GM21526 (cell line): ENCODE data around the gene CDH4.

Experiments used
- ATAC-seq: cut with Tn5 transposase; IDR thresholded peaks from one replicate; pipeline ENCODE4 v1.9.1; 2021; ENCODE audit warnings: moderate library complexity; ENCODE audit not compliant: unreplicated experiment, low FRiP score

The CDH4 gene

GRCh38 chr20:61251529-61252393 is at the start of gene CDH4:
Gene CDH4, plus strand, starts transcription at chr20:61252261.
- no peak for ATAC-seq

- ATAC-seq: no peak
These were observed 48.7 kb upstream of the CDH4 start for GRCh38 chr20:61203320-61203719.

GRCh38 chr20:61204206-61204605 is 47.9 kb upstream of the CDH4 start:
- no peak for ATAC-seq

- no peak for ATAC-seq
These were observed 46.3 kb upstream of the CDH4 start for GRCh38 chr20:61205769-61206168.

- ATAC-seq: no peak
These were observed 41.2 kb upstream of the CDH4 start for GRCh38 chr20:61210862-61211261.

- ATAC-seq: no peak
These were observed 34.2 kb upstream of the CDH4 start for GRCh38 chr20:61217848-61218247.

- ATAC-seq: no peak
These were observed 33.0 kb upstream of the CDH4 start for GRCh38 chr20:61219021-61219431.

- ATAC-seq: no peak
These were observed 31.9 kb upstream of the CDH4 start for GRCh38 chr20:61220131-61220530.

GRCh38 chr20:61220626-61221325 is 31.3 kb upstream of the CDH4 start:
- no peak for ATAC-seq

- ATAC-seq: no peak
These were observed 29.4 kb upstream of the CDH4 start for GRCh38 chr20:61222699-61223098.

GRCh38 chr20:61223121-61223520 is 28.9 kb upstream of the CDH4 start:
- no peak for ATAC-seq

- ATAC-seq: no peak
These were observed 21.9 kb upstream of the CDH4 start for GRCh38 chr20:61230166-61230565.

GRCh38 chr20:61233590-61233989 is 18.5 kb upstream of the CDH4 start:
- ATAC-seq: no peak

- ATAC-seq: no peak
These were observed 17.7 kb upstream of the CDH4 start for GRCh38 chr20:61234224-61234890.

- no peak for ATAC-seq
These were observed 15.3 kb upstream of the CDH4 start for GRCh38 chr20:61236713-61237112.

GRCh38 chr20:61238813-61239212 is 13.2 kb upstream of the CDH4 start:
- no peak for ATAC-seq

GRCh38 chr20:61240814-61241213 is 11.2 kb upstream of the CDH4 start:
- ATAC-seq: no peak

GRCh38 chr20:61244213-61244612 is 7.8 kb upstream of the CDH4 start:
- ATAC-seq: no peak

- no peak for ATAC-seq
These were observed 5.8 kb upstream of the CDH4 start for GRCh38 chr20:61246269-61246668.

GRCh38 chr20:61249626-61250025 is 2.4 kb upstream of the CDH4 start:
- ATAC-seq: no peak

GRCh38 chr20:61252601-61253263 is 671 bp downstream of the CDH4 start:
- no peak for ATAC-seq
